ENCODE measurements around the gene CNNM2. TPM values are rescaled to one million over a fixed set of nuclear protein-coding genes. Genes with fewer than 3 reads are reported as not detected.
"Not testable (repeated sequence)": the region's sequence is repeated elsewhere in the genome, so short reads cannot be mapped to it uniquely, and the experiment has no call there.

CNNM2 gene
- total RNA-seq, 6 donors from 2014 or later, result 6.4 to 33.5 (median 11.7) TPM

DNA sequence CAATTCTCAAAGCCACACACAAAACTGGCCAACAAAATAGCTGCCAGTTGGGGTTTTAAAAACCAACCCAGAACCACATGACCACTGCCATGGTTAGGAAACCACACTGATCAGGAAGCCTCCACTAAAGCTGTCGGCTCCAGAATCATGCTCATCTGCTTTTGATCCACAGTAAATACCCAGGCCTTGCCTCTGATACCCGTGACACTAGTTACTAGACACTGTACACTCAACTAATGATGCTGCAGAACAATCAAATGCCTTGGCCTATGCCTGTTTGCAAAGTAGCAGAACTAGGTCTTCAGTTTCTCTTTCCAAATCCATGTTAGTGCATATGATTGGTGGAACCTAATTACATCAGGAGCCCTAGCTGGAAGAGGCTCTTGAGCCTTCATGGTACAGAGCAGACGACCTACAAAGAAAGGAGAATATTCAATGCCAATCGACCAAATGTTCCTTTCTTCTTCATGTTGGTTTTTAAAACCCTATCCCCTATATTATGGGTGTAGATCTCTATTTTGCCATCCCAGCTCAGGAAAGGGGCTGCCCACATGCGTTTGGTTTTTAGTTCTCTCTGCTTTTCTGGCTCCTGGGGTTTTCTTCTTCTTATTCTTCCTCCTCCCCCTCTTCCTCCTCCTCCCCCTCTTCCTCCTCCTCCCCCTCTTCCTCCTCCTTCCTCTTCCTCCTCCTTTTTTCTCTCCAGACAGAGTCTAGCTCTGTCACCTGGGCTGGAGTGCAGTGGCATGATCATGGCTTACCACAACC is 76.6 kb downstream of the CNNM2 start:
- no peaks in the 10 kb centered on the region for H3K9me3 ChIP-seq
- no peak overlapping the region for H3K27ac ChIP-seq
- ATAC-seq (ENCODE audit: low FRiP score in 2 of 2) (no peak), DNase-seq (no peak)
- H3K27me3 ChIP-seq, result no peaks in the 10 kb centered on the region
- H3K4me1 ChIP-seq, result no peaks in the 10 kb centered on the region
- TF ChIP-seq, protein P1, sequence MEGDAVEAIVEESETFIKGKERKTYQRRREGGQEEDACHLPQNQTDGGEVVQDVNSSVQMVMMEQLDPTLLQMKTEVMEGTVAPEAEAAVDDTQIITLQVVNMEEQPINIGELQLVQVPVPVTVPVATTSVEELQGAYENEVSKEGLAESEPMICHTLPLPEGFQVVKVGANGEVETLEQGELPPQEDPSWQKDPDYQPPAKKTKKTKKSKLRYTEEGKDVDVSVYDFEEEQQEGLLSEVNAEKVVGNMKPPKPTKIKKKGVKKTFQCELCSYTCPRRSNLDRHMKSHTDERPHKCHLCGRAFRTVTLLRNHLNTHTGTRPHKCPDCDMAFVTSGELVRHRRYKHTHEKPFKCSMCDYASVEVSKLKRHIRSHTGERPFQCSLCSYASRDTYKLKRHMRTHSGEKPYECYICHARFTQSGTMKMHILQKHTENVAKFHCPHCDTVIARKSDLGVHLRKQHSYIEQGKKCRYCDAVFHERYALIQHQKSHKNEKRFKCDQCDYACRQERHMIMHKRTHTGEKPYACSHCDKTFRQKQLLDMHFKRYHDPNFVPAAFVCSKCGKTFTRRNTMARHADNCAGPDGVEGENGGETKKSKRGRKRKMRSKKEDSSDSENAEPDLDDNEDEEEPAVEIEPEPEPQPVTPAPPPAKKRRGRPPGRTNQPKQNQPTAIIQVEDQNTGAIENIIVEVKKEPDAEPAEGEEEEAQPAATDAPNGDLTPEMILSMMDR (IDR thresholded peaks at IDR 0.05), result no peak
- no peak for TF ChIP-seq EP300 (IDR thresholded peaks at IDR 0.05)
- no peak for TF ChIP-seq POLR2A (IDR thresholded peaks at IDR 0.05)
- no peak for TF ChIP-seq POLR2AphosphoS5 (IDR thresholded peaks at IDR 0.05)
- H3K36me3 ChIP-seq, result no peaks in the 10 kb centered on the region
- H3K4me3 ChIP-seq, result no peak overlapping the region
- WGBS, 2 donors, result 77 to 79% methylated on average over 5 of the region's 5 CpGs

DNA sequence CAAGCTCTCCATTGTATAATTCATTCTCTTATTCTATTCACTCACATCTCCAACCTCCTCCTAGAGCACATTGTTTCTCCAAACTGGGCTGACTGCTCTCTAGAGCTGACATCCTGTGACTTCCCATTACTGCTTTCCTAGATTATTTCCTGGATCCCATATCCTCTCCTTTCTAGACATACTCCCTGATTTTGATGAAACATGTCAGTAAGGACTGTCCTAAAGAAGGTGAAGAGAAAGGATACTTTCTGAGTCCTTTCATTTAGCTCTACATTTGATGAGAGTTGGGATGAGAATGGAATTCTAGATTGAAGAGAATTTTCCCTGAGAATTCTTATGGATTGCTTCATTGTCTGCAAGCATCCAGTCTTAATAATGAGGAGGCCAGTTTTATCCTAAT is 78.8 kb downstream of the CNNM2 start:
- Histone ChIP-seq H3K36me3 (no peaks in the 10 kb centered on the region), H3K9me3 (no peaks in the 10 kb centered on the region), H3K27me3 (no peaks in the 10 kb centered on the region), H3K4me1 (no peaks in the 10 kb centered on the region), H3K4me3 (no peak overlapping the region), H3K27ac (no peak overlapping the region)
- ATAC-seq (ENCODE audit: low FRiP score in 2 of 2) (no peak), DNase-seq (no peak)
- TF ChIP-seq POLR2AphosphoS5 (IDR thresholded peaks at IDR 0.05), result no peak
- no peak for TF ChIP-seq POLR2A (IDR thresholded peaks at IDR 0.05)
- TF ChIP-seq EP300 (IDR thresholded peaks at IDR 0.05), result no peak
- TF ChIP-seq, protein P1 (IDR thresholded peaks at IDR 0.05), result no peak

DNA sequence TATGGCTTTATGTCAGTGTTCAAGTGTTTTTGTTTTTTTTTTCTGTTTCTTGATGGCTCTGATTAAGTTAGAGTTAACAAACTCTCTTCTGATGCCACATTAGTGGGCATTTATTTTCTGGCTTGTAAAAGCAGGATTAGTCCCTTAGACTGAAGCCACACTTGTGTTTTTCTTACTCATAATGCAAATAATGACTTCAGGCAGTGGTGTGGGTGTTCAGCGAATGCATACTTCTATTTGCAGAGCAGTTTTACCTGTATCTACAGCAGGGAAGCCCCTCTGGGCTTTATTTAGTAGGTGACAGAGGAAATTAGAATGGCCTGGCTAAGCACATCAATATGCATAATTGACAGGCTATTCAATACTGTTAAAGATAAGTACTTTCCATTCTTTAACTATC is 79.9 kb downstream of the CNNM2 start:
- ATAC-seq (ENCODE audit: low FRiP score in 2 of 2) (no peak), DNase-seq (no peak)
- Histone ChIP-seq H3K27me3 (no peaks in the 10 kb centered on the region), H3K27ac (no peak overlapping the region), H3K4me3 (no peak overlapping the region), H3K4me1 (no peaks in the 10 kb centered on the region), H3K9me3 (no peaks in the 10 kb centered on the region), H3K36me3 (no peaks in the 10 kb centered on the region)
- TF ChIP-seq, protein P1 (IDR thresholded peaks at IDR 0.05), result no peak
- TF ChIP-seq POLR2A (IDR thresholded peaks at IDR 0.05), result no peak
- no peak for TF ChIP-seq EP300 (IDR thresholded peaks at IDR 0.05)
- no peak for TF ChIP-seq POLR2AphosphoS5 (IDR thresholded peaks at IDR 0.05)
- 72 to 76% methylated on average over 1 of the region's 1 CpG for WGBS, 2 donors

DNA sequence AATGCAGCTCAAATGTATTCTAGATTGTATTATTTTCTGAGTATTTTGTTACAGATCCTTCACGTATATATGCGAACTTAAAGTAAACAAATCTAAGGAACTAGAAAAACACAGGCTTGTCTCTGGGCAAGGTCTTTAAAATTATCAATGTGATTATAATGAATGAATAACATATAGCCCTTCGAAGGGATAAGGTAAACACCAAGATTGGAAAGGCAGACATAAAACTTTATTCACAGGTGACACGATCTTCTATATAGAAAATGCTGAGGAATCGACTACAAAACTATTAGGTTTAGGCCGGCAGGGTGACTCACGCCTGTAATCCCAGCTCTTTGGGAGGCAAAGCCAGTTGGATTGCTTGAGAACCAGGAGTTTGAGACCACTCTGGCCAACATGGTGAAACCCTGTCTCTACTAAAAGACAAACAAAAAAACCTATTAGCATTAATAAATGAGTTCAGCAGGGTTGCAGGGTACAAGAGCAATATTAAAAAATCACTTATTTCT is 80.4 kb downstream of the CNNM2 start:
- WGBS, 2 donors, result 93% methylated on average over 7 of the region's 7 CpGs
- TF ChIP-seq POLR2A (IDR thresholded peaks at IDR 0.05), result no peak
- no peak for TF ChIP-seq POLR2AphosphoS5 (IDR thresholded peaks at IDR 0.05)
- TF ChIP-seq, protein P1 (IDR thresholded peaks at IDR 0.05), result no peak
- TF ChIP-seq EP300 (IDR thresholded peaks at IDR 0.05), result no peak
- Histone ChIP-seq H3K4me3 (no peak overlapping the region), H3K36me3 (no peaks in the 10 kb centered on the region), H3K27ac (no peak overlapping the region), H3K9me3 (no peaks in the 10 kb centered on the region), H3K27me3 (no peaks in the 10 kb centered on the region), H3K4me1 (no peaks in the 10 kb centered on the region)
- ATAC-seq (ENCODE audit: low FRiP score in 2 of 2), result no peak
- no peak for DNase-seq

DNA sequence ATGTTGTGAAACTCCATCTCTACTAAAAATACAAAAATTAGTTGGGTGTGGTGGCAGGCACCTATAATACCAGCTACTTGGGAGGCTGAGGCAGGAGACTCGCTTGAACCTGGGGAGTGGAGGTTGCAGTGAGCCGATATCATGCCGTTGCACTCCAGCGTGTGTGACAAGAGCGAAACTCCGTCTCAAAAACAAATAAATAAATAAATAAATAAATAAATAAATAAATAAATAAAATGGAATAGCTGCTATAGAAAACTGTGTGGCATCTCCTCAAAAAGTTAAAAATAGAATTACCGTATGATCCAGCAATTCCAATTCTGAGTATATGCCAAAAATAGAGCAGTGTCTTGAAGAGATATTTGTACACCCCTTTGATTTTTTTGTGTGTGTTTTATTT is 82.0 kb downstream of the CNNM2 start:
- H3K27me3 ChIP-seq; ATAC-seq (ENCODE audit: low FRiP score in 2 of 2); H3K4me1 ChIP-seq; H3K27ac ChIP-seq; H3K9me3 ChIP-seq; H3K36me3 ChIP-seq; H3K4me3 ChIP-seq; DNase-seq: not testable (repeated sequence)
- WGBS, 2 donors, result 97 to 99% methylated on average over 7 of the region's 7 CpGs
